HG02623 (cell line): ENCODE results near the gene MYH14.
"Not testable (repeated sequence)": the region's sequence is repeated elsewhere in the genome, so short reads cannot be mapped to it uniquely, and the experiment has no call there.

Experiments used
- ATAC-seq: cut with Tn5 transposase; IDR thresholded peaks from one replicate; pipeline ENCODE4 v1.9.1; 2021; ENCODE audit warnings: moderate library complexity; ENCODE audit not compliant: unreplicated experiment

Gene MYH14

DNA sequence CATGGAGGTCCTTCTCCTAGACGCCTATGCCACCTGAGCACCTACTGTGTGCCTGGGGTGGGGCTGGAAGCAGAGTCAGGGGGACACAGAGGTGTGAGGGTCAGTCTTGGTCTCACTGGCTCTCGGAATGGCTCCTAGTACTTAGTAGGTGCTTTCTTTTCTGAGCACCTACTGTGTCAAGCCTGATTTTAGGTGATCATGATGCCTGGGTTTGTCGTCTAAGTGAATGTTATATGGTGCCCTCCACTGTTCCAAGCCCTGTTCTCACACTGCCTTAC is 20.0 kb downstream of the MYH14 start:
- ATAC-seq = no peak

- no peak for ATAC-seq
Measured at GRCh38 chr19:50224986-50225747, 21.7 kb downstream of the MYH14 start.

DNA sequence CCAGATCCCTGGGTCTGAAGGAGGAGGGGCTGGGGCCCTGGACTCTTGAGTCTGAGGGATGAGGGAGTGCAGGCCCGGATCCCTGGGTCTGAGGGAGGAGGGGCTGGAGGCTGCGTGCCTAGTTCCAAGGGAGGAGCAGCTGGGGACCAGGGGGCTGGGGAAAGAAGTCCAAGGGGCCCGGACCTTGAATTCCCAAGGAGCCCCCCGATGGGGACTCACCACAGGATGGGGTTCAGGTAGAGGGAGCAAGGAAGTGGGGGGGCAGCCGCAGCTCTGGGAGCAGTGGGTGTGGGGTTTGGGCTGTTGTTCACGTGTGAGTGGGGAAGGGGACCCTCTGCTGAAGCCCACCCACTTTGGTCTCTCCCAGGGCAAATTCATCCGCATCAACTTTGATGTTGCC is 23.1 kb downstream of the MYH14 start:
- no peak for ATAC-seq

DNA sequence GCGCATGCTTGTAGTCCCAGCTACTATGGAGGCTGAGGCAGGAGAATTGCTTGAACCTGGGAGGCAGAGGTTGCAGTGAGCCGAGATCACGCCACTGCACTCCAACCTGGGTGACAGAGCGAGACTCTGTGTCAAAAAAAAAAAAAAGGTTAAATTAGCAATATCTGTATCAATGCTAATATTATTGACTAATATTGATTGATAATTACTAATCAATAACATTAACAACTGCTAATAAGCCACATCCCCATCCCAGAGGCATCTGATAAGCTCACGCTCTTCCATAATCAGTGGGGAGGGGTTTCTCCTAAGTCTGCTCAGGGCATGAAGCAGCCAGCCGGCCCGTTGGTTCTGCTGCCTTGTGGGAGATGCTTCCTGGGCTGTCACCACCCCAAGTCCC is 24.7 kb downstream of the MYH14 start:
- not testable (repeated sequence) for ATAC-seq

DNA sequence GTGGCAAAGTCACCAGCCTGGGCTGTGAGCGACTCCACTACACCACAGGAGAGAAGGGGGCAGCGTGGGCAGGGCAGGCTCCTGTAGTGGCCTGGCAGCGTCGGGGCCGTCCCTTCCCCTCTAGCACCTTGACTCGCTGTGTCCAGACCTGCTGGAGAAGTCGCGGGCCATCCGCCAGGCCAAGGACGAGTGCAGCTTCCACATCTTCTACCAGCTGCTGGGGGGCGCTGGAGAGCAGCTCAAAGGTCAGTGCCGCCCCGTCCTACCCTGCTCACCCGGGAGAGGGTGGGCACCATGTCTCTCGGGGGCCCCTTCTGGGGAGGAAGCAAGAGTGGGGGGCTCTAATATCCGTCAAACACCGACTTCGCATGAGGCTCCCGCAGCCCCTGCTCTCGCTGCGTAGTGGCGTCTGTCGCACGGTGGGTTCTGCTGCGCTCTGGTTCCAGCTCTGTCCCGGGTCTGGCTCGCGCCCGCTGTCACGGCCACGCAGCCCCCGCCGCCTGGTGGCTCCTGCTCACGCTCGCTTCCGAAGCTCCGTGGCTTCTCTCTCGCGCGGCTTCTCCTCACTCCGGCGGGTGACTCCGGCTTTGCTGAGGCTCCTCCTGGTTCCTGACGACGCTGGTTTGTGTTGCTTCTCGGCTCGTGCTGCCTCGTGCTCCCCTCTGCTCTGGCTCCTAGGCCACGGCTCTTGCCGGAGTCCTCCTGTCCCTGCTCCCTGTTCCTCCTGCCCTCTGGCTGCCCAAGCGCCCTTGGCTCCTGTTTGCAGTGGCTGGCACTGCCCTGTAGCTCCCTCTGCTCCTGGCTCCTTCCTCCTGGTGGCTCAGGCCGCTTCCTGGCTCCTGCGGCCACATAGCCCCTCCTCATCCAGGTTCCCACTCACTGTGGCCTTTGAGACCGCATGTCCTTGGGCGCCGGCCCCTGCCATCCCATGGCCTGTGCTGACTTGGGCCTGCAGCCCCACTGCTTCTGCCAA is 27.2 kb downstream of the MYH14 start:
- no peak for ATAC-seq

DNA sequence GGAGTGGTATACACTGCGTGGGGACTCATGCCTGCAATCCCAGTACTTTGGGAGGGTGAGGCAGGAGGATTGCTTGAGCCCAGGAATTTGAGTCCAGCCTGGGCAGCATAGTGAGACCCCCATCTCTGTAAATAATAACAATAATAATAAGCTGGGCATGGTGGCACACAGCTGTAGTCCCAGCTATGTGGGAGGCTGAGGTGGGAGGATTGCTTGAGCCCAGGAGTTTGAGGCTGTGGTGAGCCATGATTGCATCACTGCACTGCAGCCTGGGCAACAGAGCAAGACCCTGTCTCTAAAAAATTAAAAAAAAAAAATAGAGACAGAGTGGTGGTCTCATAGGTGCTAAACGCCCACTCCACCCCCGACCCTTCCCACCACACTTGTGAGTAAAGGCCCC is 28.0 kb downstream of the MYH14 start:
- ATAC-seq = not testable (repeated sequence)

- no peak for ATAC-seq
Measured at GRCh38 chr19:50231821-50232220, 28.4 kb downstream of the MYH14 start.

DNA sequence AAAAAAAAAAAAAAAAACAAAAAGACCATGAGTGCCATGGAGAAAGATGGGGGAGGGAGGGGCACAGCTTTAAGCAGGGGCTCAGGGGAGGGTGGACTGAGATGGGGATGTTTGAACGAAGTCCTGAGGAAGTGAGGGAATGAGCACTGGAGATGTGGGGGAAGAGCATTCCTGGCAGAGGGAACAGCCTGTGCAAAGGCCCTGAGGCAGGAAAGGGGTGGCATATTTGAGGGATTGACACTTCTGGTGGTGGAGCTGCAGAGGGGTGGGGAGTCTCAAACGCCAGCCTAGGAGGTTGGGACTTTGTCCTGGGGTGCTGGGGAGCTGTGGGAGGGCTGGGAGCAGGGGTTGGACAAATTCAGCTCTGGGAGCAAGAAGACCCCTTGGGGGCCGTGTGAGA is 29.2 kb downstream of the MYH14 start:
- no peak for ATAC-seq

GRCh38 chr19:50233308-50233910 is 30.0 kb downstream of the MYH14 start:
- ATAC-seq = no peak

GRCh38 chr19:50237493-50237892 is 34.1 kb downstream of the MYH14 start:
- ATAC-seq = not testable (repeated sequence)

- no peak for ATAC-seq
Measured at GRCh38 chr19:50238043-50238442, 34.6 kb downstream of the MYH14 start.

DNA sequence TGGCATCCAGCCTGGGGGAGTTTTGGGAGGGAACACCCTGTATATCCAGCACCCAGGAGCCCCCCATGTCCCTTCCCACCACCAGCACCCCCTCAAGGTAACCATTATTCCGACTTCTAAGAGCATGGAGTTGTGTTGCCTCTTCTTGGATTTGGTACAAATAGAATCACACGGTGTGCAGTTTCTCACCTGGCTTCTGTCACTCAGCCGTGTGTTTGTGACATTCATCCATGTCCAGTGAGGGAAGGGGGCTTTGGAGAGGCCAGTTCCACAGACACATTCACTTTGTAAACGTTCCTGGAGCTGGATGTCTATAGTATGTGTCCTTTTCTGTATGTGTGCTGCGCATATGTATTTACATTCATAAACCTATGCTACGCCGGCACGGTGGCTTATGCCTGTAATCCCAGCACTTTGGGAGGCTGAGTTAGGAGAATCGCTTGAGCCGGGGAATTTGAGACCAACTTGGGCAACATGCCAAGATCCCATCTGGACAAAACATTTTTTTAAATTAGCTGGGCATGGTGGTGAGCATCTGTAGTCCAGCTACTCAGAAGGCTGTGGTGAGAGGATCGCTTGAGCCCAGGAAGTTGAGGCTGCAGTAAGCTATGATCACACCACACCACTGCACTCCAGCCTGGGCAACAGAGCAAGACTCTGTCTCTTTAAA is 36.6 kb downstream of the MYH14 start:
- no peak for ATAC-seq

- ATAC-seq = no peak
Measured at GRCh38 chr19:50242581-50242980, 39.2 kb downstream of the MYH14 start.

DNA sequence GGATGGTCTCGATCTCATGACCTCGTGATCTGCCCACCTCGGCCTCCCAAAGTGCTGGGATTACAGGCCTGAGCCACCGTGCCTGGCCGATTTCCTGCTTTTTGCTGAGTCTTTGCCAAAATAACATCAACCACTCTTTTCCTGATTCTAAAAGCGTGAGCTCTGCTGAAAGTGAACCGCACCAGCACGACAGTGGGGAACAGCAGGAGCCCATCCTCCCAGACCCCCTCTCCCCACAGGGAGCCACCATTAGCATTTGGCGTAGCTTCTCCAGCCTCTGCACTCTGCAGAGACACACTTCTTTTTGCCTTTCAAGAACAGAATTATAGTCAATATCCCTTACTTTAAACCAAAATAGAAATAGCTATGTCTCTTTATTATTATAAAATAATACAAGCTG is 41.3 kb downstream of the MYH14 start:
- ATAC-seq = no peak

GRCh38 chr19:50248413-50248812 is 45.0 kb downstream of the MYH14 start:
- no peak for ATAC-seq

DNA sequence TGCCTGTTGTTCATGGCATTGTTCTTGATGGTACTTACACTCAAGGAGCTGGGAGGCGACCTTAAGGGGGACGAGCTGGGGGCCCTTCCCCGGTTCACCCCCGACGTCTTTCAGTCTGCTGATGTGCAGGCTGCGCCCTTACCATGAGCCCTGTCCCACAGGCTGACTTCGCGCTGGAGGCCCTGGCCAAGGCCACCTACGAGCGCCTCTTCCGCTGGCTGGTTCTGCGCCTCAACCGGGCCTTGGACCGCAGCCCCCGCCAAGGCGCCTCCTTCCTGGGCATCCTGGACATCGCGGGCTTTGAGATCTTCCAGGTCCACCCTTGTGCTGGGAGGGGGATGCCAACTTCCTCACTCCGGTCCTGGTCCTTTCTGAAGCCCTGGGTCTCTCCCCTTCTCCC is 45.4 kb downstream of the MYH14 start:
- no peak for ATAC-seq

DNA sequence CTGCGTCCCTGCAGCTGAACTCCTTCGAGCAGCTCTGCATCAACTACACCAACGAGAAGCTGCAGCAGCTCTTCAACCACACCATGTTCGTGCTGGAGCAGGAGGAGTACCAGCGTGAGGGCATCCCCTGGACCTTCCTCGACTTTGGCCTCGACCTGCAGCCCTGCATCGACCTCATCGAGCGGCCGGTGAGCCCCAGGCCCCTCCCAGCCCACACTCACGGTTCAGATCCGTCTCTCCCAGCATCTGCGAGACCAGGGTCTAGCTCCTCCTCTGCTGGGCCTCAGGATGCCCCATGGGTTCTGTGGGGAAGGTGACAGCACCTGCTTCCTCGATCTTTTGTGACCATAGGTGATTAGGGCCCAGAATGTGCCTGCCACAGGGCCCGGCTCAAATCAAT is 46.2 kb downstream of the MYH14 start:
- no peak for ATAC-seq

DNA sequence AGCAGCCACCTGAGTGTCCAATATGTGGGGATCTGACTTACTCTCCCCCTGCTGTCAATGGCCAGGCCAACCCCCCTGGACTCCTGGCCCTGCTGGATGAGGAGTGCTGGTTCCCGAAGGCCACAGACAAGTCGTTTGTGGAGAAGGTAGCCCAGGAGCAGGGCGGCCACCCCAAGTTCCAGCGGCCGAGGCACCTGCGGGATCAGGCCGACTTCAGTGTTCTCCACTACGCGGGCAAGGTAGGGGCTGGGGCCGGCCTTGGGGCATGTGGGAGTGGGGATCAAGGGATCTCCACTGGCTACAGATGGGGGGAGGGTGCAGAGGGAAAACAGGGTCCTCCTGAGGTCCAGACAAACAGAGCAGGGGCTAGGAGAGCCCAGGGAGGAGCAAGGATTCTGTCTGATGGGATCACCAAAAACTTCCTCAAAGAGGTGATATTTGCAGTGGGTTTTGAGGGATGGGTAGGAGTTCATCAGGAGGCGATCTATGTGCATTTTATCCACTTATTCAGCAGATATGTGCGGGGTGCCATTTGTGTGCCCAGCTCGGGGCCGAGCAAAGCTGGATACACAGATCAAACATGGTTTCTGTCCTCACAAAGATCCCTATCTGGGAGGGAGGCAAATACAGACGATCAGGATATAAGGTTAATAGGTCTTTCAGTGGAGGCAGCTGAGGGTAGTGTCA is 47.2 kb downstream of the MYH14 start:
- ATAC-seq = no peak

DNA sequence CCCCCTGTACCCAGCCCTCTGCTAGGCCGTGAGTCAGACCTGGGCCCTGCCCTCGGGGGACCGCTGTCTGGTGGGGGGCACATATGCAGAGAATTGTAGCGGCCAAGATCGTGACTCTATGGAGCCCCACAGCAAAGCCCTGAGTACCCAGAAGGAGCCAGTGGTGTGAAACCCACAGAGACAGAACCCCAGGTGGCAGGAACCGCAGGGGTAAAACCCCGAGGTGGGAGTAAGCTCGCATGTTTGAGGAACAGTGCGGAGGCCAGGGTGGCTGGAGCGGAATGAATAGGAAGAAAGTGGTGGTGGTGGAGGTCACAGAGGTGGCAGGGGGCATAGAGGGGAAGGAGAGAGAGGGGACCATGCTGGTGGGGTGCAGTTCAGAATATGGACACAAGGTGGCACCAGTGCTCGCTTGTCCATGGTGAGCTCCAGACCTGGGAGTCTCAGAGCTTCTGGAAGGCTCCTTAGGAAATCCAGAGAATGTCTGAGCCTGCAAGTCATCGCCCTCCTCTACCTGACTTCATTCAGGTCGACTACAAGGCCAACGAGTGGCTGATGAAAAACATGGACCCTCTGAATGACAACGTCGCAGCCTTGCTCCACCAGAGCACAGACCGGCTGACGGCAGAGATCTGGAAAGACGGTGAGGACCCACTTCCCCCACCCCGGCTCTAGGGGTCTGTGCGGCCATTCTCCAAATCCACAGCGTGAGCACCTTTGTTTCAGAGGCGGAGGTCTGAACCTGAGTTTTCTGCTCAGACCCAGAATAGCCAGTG is 48.9 kb downstream of the MYH14 start:
- no peak for ATAC-seq

- ATAC-seq = no peak
Measured at GRCh38 chr19:50252887-50253268, 49.5 kb downstream of the MYH14 start.
